OCI-M1 (cell line): ENCODE results near the gene CTDSPL2.
"Not testable (repeated sequence)": the region's sequence is repeated elsewhere in the genome, so short reads cannot be mapped to it uniquely, and the experiment has no call there.

Source experiments
- DNase-seq: peaks from one replicate; lab custom pipeline; 2025; lab: John Stamatoyannopoulos, UW

CTDSPL2 gene

GRCh38 chr15:44485880-44486279, 58.5 kb downstream of the CTDSPL2 start:
- no peak for DNase-seq

DNA sequence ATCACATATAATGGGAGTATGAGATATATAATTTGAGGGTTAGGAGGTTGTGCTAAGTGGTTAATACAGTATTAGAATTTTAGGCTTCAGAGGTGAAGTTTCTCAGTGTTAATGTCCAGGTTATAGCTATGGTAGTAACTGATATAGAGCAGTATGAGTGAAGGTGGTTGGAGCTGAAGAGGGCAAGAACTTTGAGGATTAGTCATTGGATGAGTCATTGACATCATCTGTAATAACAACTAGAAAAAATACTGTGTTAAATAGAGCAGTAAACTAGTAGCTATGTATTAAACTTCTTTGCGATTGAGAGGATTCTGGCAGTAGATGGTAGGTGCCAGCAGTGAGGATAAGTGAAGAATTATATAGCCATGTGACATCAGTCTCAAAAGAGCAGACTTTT, 62.0 kb downstream of the CTDSPL2 start:
- peak; percentile 3 for DNase-seq

GRCh38 chr15:44490622-44491021, 63.2 kb downstream of the CTDSPL2 start:
- DNase-seq, result no peak

GRCh38 chr15:44492040-44492439, 64.6 kb downstream of the CTDSPL2 start:
- no peak for DNase-seq

DNA sequence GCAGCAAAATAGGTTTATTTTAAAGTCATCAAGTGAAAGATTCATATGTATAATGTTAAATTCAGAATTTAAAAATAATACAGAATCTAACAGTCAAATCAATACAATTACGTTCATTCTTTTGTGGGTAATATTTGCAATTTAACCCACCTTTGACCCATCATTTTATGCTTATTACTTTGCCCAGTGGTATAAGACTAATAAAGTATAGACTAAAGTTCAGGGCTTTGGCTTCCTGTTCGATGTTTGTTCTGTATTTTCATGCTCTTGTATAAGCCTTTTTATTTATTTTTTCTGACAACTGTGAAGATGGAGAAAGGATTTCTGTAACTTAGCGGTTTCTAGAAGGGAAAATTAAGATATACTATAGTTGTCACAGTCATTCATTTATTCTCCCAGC, 65.2 kb downstream of the CTDSPL2 start:
- no peak for DNase-seq

DNA sequence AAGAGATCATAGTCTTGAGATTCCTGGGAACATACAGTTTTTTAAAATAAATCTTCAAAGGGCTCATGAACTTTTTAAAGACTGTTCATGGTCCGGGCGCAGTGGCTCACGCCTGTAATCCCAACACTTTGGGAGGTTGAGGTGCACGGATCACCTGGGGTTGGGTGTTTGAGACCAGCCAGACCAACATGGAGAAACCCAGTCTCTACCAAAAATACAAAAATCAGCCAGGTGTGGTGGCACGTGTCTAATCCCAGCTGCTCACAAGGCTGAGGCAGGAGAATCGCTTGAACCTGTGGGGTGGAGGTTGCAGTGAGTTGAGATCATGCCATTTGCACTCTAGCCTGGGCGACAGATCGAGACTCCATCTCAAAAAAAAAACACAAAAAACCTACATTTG, 68.1 kb downstream of the CTDSPL2 start:
- no peak for DNase-seq

DNA sequence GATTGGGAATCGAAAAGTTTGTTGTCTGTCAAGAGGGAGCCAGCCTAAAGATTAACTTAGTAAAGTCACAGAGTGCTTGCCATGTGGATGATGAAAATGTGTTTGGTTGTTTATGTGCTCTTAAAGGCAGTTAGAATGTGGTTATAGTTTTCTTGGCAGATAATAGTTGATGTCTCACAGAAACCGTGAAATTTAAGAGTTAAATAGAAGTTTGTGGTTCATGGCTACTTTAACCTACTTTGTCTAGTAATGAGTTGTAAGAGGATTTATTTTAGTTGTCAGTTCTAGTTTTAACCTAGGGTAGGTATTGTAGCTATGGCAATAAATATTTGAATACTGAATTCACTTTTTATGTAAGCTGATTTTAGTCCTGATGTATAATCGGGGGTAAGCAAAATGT, 73.1 kb downstream of the CTDSPL2 start:
- no peak for DNase-seq

DNA sequence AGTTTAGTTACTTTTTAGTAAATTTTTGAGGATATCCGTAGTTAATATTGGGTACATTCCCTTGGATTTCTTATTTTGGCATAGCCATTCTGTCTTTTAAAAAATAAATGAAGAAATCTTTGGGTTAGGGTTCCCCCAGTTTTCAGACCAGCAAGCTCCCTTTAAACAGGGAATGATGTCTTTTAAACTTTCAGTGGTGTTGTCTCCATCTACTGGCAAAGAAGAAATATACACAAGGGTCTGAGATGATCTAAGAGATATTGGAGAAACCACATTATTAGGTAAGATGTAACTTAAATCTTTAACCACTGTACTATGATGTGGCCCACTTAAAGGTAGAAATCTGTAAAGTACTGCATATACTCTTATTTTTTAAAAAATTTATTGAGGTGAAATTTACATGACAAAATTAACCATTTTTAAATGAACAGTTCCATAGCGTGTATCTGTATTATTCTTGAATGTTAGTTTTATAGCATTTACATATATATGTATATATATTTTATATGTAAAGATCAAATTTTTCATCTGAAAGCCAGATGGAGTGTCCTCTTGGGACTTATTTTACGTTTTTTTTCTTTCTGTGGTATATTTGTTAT, 74.4 kb downstream of the CTDSPL2 start:
- peak; percentile 40 for DNase-seq

- DNase-seq, result no peak
Measured at GRCh38 chr15:44516436-44516835, 89.0 kb downstream of the CTDSPL2 start.

DNA sequence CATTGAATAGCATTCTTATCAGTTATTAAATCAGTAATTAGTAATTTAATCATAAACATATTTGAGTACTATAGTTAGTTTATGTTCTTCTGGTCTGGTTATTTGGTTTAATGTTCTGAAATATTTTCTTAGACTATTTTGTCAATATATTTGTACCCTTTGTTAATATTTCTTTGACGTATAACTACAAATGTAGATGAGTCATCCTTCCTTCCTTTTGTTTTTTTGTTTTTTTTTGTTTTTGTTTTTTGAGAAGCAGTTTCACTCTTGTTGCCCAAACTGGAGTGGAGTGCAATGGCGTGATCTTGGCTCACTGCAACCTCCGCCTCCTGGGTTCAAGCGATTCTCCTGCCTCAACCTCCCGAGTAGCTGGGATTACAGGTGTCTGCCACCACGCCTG, 92.1 kb downstream of the CTDSPL2 start:
- DNase-seq, result no peak

GRCh38 chr15:44525018-44525417, 97.6 kb downstream of the CTDSPL2 start:
- DNase-seq, result no peak

- no peak for DNase-seq
Measured at GRCh38 chr15:44527241-44527640, 99.8 kb downstream of the CTDSPL2 start.

DNA sequence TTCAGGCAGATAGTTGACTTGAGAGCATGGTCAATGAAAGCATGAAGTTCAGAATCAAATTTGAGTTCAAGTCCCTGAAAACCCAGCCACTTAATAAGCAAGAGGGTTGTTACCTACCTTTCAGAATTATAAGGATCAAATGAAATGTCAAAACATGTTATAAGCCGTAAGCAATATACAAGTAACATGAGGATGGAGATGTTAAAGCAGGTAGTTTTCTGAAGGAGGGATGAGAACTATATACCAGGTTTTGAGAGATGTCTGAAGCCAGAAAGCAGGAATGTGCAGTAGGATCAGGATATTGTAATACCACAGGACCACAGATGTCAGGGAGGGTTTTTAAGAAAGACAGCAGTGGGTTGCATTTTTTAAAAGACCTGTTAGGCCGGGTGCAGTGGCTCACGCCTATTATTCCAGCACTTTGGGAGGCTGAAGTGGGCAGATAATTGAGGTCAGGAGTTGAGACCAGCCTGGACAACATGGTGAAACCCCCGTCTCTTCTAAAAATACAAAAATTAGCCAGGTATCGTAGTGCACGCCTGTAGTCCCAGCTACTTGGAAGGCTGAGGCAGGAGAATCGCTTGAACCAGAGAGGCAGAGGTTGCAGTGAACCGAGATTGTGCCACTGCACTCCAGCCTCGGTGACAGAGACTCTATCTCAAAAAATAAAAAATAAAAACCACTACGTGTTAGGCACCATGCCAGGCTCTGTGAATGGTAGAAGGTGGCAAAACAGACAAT, 102.6 kb downstream of the CTDSPL2 start:
- DNase-seq, result no peak

- DNase-seq, result no peak
Measured at GRCh38 chr15:44530653-44531052, 103.2 kb downstream of the CTDSPL2 start.

GRCh38 chr15:44532275-44532674, 104.8 kb downstream of the CTDSPL2 start:
- DNase-seq, result not testable (repeated sequence)

GRCh38 chr15:44532689-44533088, 105.3 kb downstream of the CTDSPL2 start:
- no peak for DNase-seq

GRCh38 chr15:44535092-44535491, 107.7 kb downstream of the CTDSPL2 start:
- DNase-seq, result no peak

DNA sequence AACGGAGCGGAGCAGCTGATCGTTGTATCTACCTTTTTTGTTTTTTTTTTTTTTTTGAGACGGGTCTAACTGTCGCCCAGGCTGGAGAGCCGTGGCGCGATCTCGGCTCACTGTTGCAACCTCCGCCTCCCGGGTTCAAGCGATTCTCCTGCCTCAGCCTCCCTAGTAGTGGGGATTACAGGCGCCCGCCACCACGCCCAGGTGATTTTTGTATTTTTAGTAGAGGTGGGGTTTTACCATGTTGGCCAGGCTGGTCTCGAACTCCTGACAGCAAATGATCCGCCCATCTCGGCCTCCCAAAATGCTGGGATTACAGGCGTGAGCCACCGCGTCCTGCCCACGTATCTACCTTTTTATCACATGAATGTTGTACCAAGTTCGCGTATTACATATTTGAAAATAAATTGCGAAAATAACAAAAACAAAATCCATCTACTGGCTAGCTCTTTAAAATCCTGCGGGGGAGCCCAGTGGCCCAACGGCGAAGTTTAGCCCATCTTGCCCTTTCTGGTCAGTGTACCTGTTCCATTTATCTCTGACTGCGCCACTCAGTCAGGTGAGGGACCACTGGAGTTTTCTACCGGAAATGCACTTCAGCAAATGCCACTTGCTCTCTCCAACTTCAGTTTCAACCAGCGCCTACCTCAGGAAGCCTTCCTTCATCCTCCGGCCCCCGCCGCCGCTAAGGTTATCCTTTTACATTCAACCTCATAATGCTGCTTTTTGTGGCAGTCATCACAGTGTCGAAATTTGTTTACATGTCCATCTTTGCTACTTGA, 108.3 kb downstream of the CTDSPL2 start:
- DNase-seq, result peak; percentile 64

DNA sequence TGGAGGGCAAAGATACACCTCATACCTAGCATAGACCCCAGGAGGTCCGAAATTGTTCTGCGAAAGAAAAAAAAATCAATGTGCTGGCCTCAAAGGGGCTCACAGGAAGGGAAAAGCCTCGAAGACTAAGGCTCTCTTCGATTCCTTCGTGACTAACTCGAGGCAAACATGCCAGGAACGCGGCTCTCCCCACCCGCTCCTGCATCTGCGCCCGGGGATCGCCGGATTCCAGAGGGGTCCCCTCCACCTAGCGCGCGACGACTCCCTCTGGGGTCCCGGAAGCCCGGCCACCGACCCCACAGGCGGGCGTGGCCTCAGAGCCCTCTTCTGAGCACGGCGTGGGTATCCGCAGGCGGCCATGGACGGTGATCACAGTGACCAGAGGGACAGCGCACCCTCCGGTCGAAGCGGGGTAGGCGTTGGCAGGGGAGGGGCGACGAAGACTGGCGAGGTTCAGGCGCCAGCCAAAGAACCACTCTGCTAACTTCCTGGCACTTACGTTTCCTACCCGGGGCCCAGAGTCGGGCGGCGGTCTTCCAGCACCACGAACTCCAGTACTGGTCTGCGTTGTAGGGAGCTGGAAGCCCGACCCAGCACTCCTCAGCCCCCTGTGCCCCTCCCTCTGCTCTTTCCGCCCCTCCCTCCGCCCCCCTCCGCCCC, 109.0 kb downstream of the CTDSPL2 start:
- DNase-seq, result peak; percentile 95

DNA sequence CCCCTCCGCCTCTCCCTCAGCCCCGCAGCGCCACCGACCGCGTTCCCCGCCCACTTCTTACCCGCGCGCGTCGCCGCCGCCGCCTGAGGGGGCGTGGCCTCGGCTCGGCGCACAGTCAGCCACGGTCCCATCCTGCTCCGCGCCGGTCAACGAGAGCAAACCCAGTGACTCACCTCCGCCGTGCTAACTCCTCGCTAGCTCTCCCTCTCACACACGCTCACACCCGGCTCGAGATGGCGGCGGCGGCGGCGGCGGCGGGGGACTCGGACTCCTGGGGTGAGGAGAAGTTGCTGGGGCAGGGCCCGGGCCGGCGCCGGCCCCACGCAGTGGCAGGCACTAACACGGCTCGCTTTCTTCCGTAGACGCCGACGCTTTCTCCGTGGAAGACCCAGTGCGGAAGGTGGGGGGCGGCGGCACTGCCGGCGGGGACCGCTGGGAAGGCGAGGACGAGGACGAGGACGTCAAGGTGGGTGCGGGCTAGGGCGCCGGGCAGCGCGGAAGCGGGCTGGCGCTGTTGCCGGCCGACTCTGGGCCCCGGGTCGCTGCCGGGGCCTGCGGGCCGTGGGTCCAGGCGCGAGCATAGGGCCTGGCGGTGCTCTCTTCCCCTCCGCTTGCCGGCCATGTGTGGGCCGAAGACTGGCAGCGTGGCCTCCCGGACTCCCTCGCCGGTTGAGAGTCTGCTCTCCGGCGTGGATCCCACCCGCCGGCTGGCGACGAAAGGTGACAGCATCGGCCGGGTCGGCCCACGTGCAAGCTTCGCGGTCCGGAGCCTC, 109.7 kb downstream of the CTDSPL2 start, which contains the start of gene EIF3J:
Gene EIF3J, plus strand, starts transcription at position 186 of the 773 bp plus-strand sequence. Its CDS starts 48 bp downstream, at position 234.
- peak; percentile 96 for DNase-seq

DNA sequence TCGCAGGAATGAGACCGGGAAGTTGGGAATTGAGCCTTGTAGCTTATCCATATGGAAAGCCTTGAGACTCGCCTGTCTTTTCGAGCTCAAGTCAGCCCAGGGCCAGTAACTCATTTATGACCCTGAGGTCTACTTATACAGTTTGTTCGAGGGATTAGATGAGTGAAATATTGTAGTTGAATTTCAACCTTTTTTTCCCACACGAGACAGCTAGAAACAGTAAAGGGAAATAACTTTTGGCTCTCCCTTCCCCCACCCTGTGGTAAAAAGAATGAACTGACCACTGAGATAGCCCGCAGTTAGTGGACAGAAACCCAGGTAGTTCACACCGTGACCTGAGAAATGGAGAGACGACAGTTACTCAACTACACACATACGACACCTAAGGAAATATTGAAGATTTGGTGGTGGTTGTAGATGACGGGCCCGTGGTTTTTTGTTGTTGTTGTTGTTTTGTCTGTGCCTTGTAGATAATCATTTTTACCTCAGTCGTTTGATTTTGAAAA, 110.4 kb downstream of the CTDSPL2 start:
- DNase-seq, result peak; percentile 67
